ENCODE measurements around the gene GSDME.

DNA sequence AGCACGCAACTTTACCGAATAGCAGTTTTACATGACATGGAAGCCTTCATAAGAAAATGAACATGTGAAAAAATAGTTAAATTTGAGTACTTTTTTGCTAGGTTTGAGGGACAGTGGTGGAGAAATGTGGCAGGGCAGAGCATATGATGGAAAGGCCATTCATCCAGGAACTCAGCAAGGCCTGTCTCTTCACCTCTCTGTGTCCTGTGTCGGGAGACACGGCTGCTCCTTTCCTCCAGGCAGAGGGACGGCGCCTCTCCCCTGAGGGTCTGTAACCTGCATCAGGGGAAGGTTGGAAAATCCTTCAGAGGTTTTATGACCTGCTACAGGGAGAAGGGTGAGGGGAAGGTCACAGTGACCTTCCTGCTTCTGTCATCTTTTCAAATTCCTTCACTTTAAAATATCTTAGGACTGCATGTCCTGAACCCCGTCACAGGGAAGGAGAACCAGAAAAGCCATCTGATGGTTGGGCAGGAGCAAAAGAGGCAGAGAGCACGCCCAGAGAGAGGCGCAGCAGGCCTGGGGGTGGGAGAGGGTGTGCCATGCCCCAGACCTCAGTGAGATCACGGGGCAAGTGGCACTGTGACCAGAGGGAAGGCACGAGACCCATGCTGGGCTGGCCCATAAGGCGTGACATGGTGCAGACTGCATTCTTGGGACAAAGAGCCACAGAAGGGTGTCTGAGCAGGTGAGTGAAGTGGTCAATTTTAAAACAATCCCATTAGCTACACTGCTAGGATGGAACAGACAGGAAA, 44.0 kb downstream of the GSDME start:
- TF ChIP-seq, protein P1, sequence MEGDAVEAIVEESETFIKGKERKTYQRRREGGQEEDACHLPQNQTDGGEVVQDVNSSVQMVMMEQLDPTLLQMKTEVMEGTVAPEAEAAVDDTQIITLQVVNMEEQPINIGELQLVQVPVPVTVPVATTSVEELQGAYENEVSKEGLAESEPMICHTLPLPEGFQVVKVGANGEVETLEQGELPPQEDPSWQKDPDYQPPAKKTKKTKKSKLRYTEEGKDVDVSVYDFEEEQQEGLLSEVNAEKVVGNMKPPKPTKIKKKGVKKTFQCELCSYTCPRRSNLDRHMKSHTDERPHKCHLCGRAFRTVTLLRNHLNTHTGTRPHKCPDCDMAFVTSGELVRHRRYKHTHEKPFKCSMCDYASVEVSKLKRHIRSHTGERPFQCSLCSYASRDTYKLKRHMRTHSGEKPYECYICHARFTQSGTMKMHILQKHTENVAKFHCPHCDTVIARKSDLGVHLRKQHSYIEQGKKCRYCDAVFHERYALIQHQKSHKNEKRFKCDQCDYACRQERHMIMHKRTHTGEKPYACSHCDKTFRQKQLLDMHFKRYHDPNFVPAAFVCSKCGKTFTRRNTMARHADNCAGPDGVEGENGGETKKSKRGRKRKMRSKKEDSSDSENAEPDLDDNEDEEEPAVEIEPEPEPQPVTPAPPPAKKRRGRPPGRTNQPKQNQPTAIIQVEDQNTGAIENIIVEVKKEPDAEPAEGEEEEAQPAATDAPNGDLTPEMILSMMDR (IDR thresholded peaks at IDR 0.05), result no peak
- TF ChIP-seq POLR2A (IDR thresholded peaks at IDR 0.05), result no peak
